CD4-positive, alpha-beta T cell (primary cell): Measurements from ENCODE around the gene SAMSN1. TPM values are rescaled to one million over a fixed set of nuclear protein-coding genes. Genes with fewer than 3 reads are reported as not detected.

Experiments
- ATAC-seq: fragments of 200-7000 bp; cut with Tn5 transposase; one replicate; pipeline ENCODE4 v1.10.0; 2022; ENCODE audit warnings: mild to moderate bottlenecking; ENCODE audit not compliant: poor library complexity
- CTCF ChIA-PET: fragments of 350-600 bp; sonication (Branson Sonifier 250); formaldehyde crosslinking; loops from one replicate; lab custom pipeline; 2021; ENCODE audit warnings: antibody characterized with exemption, inconsistent platforms; lab: Charles Lee
- POLR2A ChIA-PET: fragments of 350-600 bp; sonication (Branson Sonifier 250); formaldehyde crosslinking; loops from one replicate; lab custom pipeline; 2021; ENCODE audit warnings: antibody characterized with exemption, inconsistent platforms; lab: Charles Lee
- DNase-seq, 14 experiments: peaks; one replicate each; pipeline ENCODE4 v3.0.0-alpha.2; 2013 to 2020; ENCODE audit warnings: mixed read lengths in 2 of 14
- H3K27ac ChIP-seq, 2 donors: one replicate each; pipeline versions ENCODE4 v1.5.1 to v1.7.0; 2013; ENCODE audit warnings: low read length in 2 of 2, low read depth in 1 of 2, mild to moderate bottlenecking in 1 of 2
- H3K27me3 ChIP-seq, 2 experiments: 1 replicate in 1 of 2; 2 replicates in 1 of 2; pipeline versions ENCODE4 v1.6.1 to v1.7.0; 2013; ENCODE audit warnings: low read length in 2 of 2, control low read depth in 1 of 2, mild to moderate bottlenecking in 1 of 2, moderate library complexity in 1 of 2; ENCODE audit not compliant: insufficient read depth in 2 of 2, control insufficient read depth in 1 of 2
- H3K36me3 ChIP-seq: one replicate; pipeline ENCODE4 v1.6.1; 2013; ENCODE audit warnings: low read length, control low read depth; ENCODE audit not compliant: insufficient read depth
- H3K4me1 ChIP-seq: one replicate; pipeline ENCODE4 v1.6.1; 2013; ENCODE audit warnings: low read length, control low read depth; ENCODE audit not compliant: insufficient read depth
- H3K4me3 ChIP-seq: one replicate; pipeline ENCODE4 v1.5.1; 2013; ENCODE audit warnings: mild to moderate bottlenecking, low read length, moderate library complexity
- H3K9me3 ChIP-seq, 2 experiments: 1 replicate in 1 of 2; 2 replicates in 1 of 2; pipeline versions ENCODE4 v1.6.1 to v1.7.0; 2013; ENCODE audit warnings: low read length in 2 of 2, mild to moderate bottlenecking in 2 of 2, control low read depth in 1 of 2, moderate library complexity in 1 of 2; ENCODE audit not compliant: control insufficient read depth in 1 of 2, insufficient read depth in 1 of 2
- H3K27ac Mint-ChIP-seq: one replicate; pipeline ENCODE4 v1.8.0; 2020; ENCODE audit warnings: mixed read lengths
- H3K27me3 Mint-ChIP-seq: one replicate; pipeline ENCODE4 v1.8.0; 2021; ENCODE audit warnings: mixed read lengths
- H3K36me3 Mint-ChIP-seq: one replicate; pipeline ENCODE4 v1.8.0; 2021; ENCODE audit warnings: low read depth, mixed read lengths
- H3K4me1 Mint-ChIP-seq: one replicate; pipeline ENCODE4 v1.8.0; 2021; ENCODE audit warnings: low read depth, mixed read lengths
- H3K4me3 Mint-ChIP-seq: one replicate; pipeline ENCODE4 v1.8.0; 2020; ENCODE audit warnings: mild to moderate bottlenecking, mixed read lengths
- H3K9me3 Mint-ChIP-seq: one replicate; pipeline ENCODE4 v1.8.0; 2020; ENCODE audit warnings: mixed read lengths
- intact Hi-C, 2 experiments: fragments of 100-400 bp; cut with DNase I in 1 of 2; cut with micrococcal nuclease in 1 of 2; formaldehyde crosslinking; loops; one replicate each; pipeline versions ENCODE4 v1.15.1 to v1.9.0; 2023 to 2025; cut with DNase I, micrococcal nuclease
- total RNA-seq, 174 experiments: library from RNA in 2 of 174; stranded (reverse) in 2 of 174; gene quantifications; one replicate each; pipeline ENCODE4 v1.2.3 and lab custom pipeline; 2021 to 2026
- TF ChIP-seq, protein P1 (sequence below): fragments of 200-600 bp; IDR thresholded peaks from one replicate; pipeline ENCODE4 v1.8.0; 2022; ENCODE audit warnings: antibody characterized with exemption, mild to moderate bottlenecking

The SAMSN1 gene
- total RNA-seq, 2 experiments from 2014 or later = 51.2 to 51.3 TPM

DNA sequence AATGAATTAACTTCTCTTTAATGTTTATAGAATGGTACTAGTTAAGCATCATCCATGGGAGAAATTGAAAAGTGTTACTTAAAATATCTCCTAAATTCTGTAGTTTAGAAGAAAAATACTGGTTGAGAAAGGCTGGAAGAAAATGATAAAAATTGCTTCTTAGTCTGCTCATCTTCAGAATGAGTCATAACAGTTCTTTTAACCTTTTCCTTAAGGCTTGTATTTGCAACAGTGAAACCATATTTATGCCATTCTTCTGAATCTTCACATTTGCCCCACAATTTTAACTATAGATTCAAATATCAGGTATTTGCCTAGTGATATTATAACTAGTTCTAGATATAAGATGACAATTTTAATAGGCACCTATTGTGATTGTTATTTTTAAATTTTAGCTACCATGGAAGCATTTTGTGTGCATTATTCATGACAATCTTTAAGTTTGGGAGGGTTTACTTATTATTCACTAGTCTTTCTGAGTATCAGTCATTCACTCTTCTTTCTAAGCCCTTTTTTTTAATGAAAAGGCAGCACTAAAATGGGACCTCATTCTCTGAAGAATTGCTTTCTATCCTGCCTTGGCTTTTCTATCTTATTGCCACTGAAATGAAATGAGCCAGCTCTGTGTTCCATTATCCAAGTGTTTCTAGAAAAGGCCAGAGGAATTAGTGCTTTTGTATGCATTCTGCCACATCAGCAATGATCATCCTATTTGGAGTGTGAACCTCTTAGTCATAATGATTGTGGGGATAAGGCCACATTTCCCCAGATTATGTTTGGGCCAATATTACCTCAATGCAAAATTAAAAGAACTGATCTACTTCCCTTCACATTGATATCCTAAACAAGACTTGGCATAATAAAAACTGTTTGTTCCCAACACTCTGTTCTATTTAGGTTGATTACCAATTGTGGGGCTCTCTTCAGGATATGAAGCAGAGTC is 58.4 kb downstream of the SAMSN1 start:
- intact Hi-C loops = loop anchor here in 1 of 2 experiments (5.0 kb wide), 1 partner anchor 60 kb away; the partner anchor contains the start of gene SAMSN1
- H3K9me3 ChIP-seq = no peaks in the 10 kb centered on the region
- no peak overlapping the region for H3K4me3 ChIP-seq
- H3K4me1 ChIP-seq = peaks cover 5% of the 10 kb centered on the region
- CTCF ChIA-PET = no interaction called here
- no peaks in the 10 kb centered on the region for H3K27me3 ChIP-seq
- Mint-ChIP-seq H3K27ac (peak overlapping the region; percentile 60), H3K9me3 (no peaks in the 10 kb centered on the region), H3K27me3 (no peaks in the 10 kb centered on the region), H3K4me1 (peaks cover 22% of the 10 kb centered on the region), H3K36me3 (peaks cover 47% of the 10 kb centered on the region), H3K4me3 (no peak overlapping the region)
- DNase-seq (no peak), ATAC-seq (no peak)
- peaks cover 24% of the 10 kb centered on the region for H3K36me3 ChIP-seq
- no peak overlapping the region for H3K27ac ChIP-seq
- TF ChIP-seq, protein P1, sequence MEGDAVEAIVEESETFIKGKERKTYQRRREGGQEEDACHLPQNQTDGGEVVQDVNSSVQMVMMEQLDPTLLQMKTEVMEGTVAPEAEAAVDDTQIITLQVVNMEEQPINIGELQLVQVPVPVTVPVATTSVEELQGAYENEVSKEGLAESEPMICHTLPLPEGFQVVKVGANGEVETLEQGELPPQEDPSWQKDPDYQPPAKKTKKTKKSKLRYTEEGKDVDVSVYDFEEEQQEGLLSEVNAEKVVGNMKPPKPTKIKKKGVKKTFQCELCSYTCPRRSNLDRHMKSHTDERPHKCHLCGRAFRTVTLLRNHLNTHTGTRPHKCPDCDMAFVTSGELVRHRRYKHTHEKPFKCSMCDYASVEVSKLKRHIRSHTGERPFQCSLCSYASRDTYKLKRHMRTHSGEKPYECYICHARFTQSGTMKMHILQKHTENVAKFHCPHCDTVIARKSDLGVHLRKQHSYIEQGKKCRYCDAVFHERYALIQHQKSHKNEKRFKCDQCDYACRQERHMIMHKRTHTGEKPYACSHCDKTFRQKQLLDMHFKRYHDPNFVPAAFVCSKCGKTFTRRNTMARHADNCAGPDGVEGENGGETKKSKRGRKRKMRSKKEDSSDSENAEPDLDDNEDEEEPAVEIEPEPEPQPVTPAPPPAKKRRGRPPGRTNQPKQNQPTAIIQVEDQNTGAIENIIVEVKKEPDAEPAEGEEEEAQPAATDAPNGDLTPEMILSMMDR = no peak
- POLR2A ChIA-PET = interaction anchor here (0.6 kb wide), 1 partner anchor 191 kb away, joined by 3 read pairs; no protein-coding TSS in a partner anchor

DNA sequence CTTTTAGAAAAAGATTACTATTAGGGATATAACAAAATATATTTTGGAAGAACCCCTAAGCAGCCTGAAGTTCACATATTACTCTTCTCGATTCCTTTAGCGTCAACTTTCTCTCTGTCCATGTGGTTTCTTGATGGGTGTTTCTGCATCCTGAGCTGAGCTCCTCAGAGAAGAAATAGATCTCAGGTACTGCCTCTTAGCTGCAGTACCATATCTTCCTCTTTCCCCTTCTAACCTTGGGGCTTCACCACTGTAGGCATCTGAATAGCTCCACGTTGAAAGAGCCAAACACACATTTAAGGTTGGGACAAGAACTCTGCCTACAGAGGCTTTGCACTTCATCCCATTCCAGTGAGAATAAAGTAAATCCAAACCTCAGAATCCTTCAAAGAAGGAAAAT is 59.2 kb downstream of the SAMSN1 start:
- no peak overlapping the region for H3K27ac Mint-ChIP-seq
- peaks cover 24% of the 10 kb centered on the region for H3K4me1 Mint-ChIP-seq
- CTCF ChIA-PET = no interaction called here
- H3K36me3 Mint-ChIP-seq = peaks cover 39% of the 10 kb centered on the region
- Histone ChIP-seq H3K27ac (no peak overlapping the region), H3K4me1 (peaks cover 6% of the 10 kb centered on the region), H3K9me3 (no peaks in the 10 kb centered on the region), H3K4me3 (no peak overlapping the region), H3K27me3 (no peaks in the 10 kb centered on the region), H3K36me3 (peaks cover 24% of the 10 kb centered on the region)
- DNase-seq = peak in 1 of 14 experiments; percentile 6
- no peak overlapping the region for H3K4me3 Mint-ChIP-seq
- no peak for ATAC-seq
- intact Hi-C loops = loop anchor here in 1 of 2 experiments (5.0 kb wide), 1 partner anchor 60 kb away; the partner anchor contains the start of gene SAMSN1
- POLR2A ChIA-PET = no interaction called here
- no peaks in the 10 kb centered on the region for H3K9me3 Mint-ChIP-seq
- TF ChIP-seq, protein P1 = no peak
- no peaks in the 10 kb centered on the region for H3K27me3 Mint-ChIP-seq

DNA sequence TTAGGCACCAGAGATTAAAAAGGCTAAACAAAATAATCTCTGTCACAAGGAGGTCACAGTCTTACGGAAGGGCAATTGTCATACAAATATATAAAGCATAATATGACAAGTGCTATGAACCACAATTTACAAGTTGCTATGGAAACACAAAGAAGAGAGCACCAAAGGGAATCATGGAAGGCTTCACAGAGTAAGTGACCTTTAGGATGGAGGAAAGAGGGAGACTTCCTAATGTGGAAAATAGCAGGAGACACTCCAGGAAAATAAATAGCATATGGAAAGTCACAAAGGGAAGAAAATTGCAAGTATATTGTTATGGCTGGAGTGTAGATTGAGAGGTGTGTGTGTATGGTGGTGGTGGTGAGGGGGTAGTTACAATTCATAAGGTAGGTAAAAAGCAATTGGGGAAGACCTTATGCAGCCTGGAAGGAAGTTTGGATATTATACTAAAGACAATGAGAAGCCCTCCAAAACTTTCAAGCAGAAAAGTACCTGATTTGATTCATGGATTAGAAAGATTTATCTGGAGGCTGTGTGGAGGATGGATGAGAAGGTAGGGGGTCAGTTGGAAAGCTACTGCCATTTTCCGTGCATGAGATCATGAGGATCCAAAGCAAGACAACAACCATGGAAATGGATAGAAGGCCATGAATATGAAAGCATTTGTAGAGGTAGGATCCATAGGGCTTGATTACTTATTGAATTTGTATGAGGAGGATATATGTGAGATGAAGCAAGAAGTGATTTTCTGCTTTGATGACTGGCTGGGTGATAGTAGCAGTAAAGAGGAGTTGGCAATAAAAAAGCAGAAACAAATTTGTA is 61.7 kb downstream of the SAMSN1 start:
- H3K4me3 ChIP-seq = no peak overlapping the region
- Mint-ChIP-seq H3K36me3 (peaks cover 25% of the 10 kb centered on the region), H3K4me3 (no peak overlapping the region), H3K27me3 (no peaks in the 10 kb centered on the region), H3K4me1 (peaks cover 23% of the 10 kb centered on the region), H3K27ac (peak overlapping the region; percentile 25), H3K9me3 (no peaks in the 10 kb centered on the region)
- TF ChIP-seq, protein P1 = no peak
- H3K4me1 ChIP-seq = peaks cover 15% of the 10 kb centered on the region
- H3K27ac ChIP-seq = no peak overlapping the region
- CTCF ChIA-PET = no interaction called here
- ATAC-seq (no peak), DNase-seq (no peak)
- H3K27me3 ChIP-seq = no peaks in the 10 kb centered on the region
- H3K9me3 ChIP-seq = no peaks in the 10 kb centered on the region
- POLR2A ChIA-PET = no interaction called here
- intact Hi-C loops = loop anchor here in 1 of 2 experiments (5.0 kb wide), 1 partner anchor 63 kb away; the partner anchor contains the start of gene SAMSN1
- H3K36me3 ChIP-seq = peaks cover 19% of the 10 kb centered on the region
